Thyroid gland (tissue), 4 donors: Measurements from ENCODE around the gene AK8. TPM values are rescaled to one million over a fixed set of nuclear protein-coding genes. Genes with fewer than 3 reads are reported as not detected.

Experiments used
- DNase-seq, 2 donors: peaks; one replicate each; pipeline ENCODE4 v3.0.0-alpha.2; 2019
- H3K27ac ChIP-seq, 3 donors: fragments of 200-600 bp; sonication (generic); 1 replicate in 2 of 3; 2 replicates in 1 of 3; pipeline ENCODE4 v1.5.1; 2016 to 2019; ENCODE audit warnings: mild to moderate bottlenecking in 1 of 3, moderate library complexity in 1 of 3
- H3K27me3 ChIP-seq: fragments of 200-600 bp; sonication (generic); one replicate; pipeline ENCODE4 v1.5.1; 2019
- H3K36me3 ChIP-seq, 2 donors: fragments of 200-600 bp; sonication (generic); one replicate each; pipeline ENCODE4 v1.5.1; 2016 to 2019
- H3K4me1 ChIP-seq, 2 donors: fragments of 200-600 bp; sonication (generic); one replicate each; pipeline ENCODE4 v1.5.1; 2017 to 2019
- H3K4me3 ChIP-seq, 3 donors: fragments of 200-600 bp; sonication (generic); replicated peaks in 1 of 3; 1 replicate in 2 of 3; 2 replicates in 1 of 3; pipeline ENCODE4 v1.5.1; 2016; ENCODE audit warnings: mild to moderate bottlenecking in 1 of 3
- H3K9me3 ChIP-seq: fragments of 200-600 bp; sonication (generic); one replicate; pipeline ENCODE4 v1.5.1; 2017
- CTCF ChIP-seq, 6 experiments: fragments of 200-600 bp in 3 of 6; fragments of 450-650 bp in 3 of 6; sonication (generic) in 3 of 6; IDR thresholded peaks; one replicate each; pipeline ENCODE4 v1.5.1; 2016 to 2019; ENCODE audit warnings: antibody characterized with exemption in 6 of 6, mild to moderate bottlenecking in 2 of 6, inconsistent platforms in 1 of 6, moderate library complexity in 1 of 6
- POLR2A ChIP-seq, 2 donors: fragments of 450-650 bp; IDR thresholded peaks; one replicate each; pipeline ENCODE4 v1.6.1; 2017; ENCODE audit warnings: antibody characterized with exemption in 2 of 2, mild to moderate bottlenecking in 2 of 2, moderate library complexity in 1 of 2
- WGBS, 2 donors: methylation state at CpG; one replicate each; pipeline ENCODE4 v1.1.5; 2017; 5-methylcytosine and 5-hydroxymethylcytosine counted together
- intact Hi-C: fragments of 100-400 bp; cut with DNase I; formaldehyde crosslinking; loops from one replicate; pipeline ENCODE4 v1.15.1; 2023
- total RNA-seq, 4 donors: library from RNA; depleted of rRNA; stranded (reverse); fragments of >200 nt; gene quantifications; one replicate each; pipeline ENCODE4 v1.2.3, GENCODE V29; 2016

The AK8 gene
- total RNA-seq, 4 donors from 2014 or later = 5.4 to 9.9 (median 8.0) TPM

DNA sequence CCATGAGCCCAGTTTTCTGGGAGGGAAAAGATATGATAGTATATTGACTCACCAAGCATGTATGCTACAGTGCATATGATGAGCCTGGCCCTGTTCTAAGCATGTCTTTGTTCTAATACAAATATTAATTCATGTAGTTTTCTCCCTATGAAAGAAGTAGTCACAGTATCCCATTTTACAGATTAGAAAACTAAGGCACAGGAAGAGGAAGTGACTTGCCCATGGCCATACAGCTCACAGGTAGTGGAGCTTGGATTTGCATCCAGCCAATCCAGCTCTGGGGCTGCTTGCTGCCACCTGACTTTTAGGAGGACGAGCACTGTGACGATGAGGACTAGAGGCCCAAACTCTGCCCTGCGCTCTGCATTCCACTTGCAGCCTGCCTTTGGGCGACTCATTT, 76.4 kb downstream of the AK8 start:
- Histone ChIP-seq H3K4me1 (peaks cover 0 to 5% of the 10 kb centered on the region in 2 donors), H3K4me3 (no peak overlapping the region), H3K36me3 (no peaks in the 10 kb centered on the region), H3K27ac (no peak overlapping the region), H3K27me3 (no peaks in the 10 kb centered on the region), H3K9me3 (no peaks in the 10 kb centered on the region)
- no peak for DNase-seq
- intact Hi-C loops = loop anchor here (5.0 kb wide), 1 partner anchor 294 kb away; no protein-coding TSS in a partner anchor
- 96 to 100% methylated on average over 2 to 4 of the region's 4 CpGs for WGBS, 2 donors
- TF ChIP-seq POLR2A (IDR thresholded peaks at IDR 0.05) (no peak), CTCF (IDR thresholded peaks at IDR 0.05) (no peak)

DNA sequence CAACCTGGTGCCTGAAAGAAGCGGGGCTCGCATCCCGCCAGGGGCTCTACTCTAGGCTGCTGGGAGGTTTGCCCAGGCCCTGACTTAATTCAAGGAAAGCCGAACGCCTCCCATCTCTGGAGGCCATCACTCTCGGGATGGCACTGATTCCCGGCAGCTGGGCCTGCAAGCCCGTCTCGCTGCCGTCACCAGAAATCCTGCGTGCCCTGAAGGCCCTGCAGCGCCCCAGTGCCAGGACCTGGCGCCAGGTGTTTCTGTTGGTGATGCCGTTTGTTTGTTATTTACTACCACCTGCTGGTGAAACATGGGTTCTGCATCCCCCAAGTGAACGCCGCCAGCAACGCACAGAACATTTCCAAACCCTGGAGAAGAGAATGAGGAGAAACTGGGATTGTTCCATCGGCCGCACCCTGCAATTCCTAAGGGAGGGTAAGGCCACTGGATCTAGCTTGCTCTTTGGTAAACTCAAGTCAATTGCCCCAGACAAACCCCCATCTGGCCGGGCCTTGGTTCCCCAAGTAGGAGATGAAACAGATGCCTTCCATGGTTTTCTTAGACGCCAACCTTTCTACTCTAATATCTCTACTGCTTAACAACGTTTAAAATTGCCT, 77.9 kb downstream of the AK8 start:
- no peaks in the 10 kb centered on the region for H3K27me3 ChIP-seq
- TF ChIP-seq CTCF (IDR thresholded peaks at IDR 0.05) (peak; percentile 70 to 92 (median 87)), POLR2A (IDR thresholded peaks at IDR 0.05) (no peak)
- H3K36me3 ChIP-seq = no peaks in the 10 kb centered on the region
- 19 to 24% methylated on average over 22 of the region's 22 CpGs for WGBS, 2 donors
- H3K27ac ChIP-seq = no peak overlapping the region
- peaks cover 0 to 5% of the 10 kb centered on the region in 2 donors for H3K4me1 ChIP-seq
- DNase-seq = peak; percentile 79 to 81
- H3K9me3 ChIP-seq = no peaks in the 10 kb centered on the region
- intact Hi-C loops = loop anchor here (5.0 kb wide), 1 partner anchor 293 kb away; no protein-coding TSS in a partner anchor
- no peak overlapping the region for H3K4me3 ChIP-seq

DNA sequence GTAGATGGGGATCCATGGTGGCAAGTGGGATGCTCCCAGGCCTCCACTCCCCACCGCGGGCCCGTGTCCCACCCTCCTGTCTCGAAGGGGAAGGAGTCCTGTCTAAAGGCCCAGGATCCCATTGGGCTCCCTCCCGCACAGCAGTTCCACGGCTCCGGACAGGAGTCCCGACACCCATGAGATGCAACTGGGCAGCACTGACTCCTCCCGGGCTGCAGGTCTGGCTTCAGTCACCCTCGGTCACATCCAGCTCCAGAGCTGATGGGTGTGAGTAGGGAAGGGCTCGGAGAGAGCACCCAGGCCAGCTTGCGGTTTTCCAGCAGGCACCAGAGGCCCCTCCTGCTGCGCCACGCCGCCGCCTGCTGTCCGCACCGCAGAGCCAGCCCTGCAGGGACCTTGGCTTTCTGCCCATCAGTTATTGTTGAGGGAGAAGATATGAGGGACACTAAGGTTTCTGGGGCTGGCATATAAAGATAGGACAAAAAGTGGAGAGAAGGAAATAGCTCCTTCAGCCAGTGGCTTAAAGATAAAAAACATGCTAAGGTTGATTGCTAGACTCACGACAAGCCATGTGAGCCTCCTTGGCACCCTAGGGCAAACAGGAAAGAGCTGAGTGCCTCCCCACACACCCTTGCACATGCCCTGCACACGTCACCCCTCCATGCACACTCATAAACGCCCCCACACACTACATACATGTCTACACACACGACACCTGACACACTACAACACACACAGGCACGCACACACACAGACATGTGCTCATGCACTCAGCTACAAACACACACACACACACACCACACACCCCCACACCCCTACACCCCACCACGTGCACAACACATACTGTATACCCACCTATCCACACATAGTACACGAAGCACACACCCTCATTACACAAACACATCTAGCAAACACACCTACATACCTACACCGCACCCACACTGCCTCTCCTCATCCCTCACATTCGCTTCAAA, 79.0 kb downstream of the AK8 start:
- no peak for DNase-seq
- WGBS, 2 donors = 72 to 85% methylated on average over 21 to 26 of the region's 27 CpGs

GRCh38 chr9:132797861-132798659, 80.0 kb downstream of the AK8 start:
- TF ChIP-seq CTCF (IDR thresholded peaks at IDR 0.05) = no peak
- no peak for TF ChIP-seq POLR2A (IDR thresholded peaks at IDR 0.05)
- Histone ChIP-seq H3K4me1 (peaks cover 0 to 5% of the 10 kb centered on the region in 2 donors), H3K4me3 (no peak overlapping the region), H3K9me3 (no peaks in the 10 kb centered on the region), H3K27ac (no peak overlapping the region), H3K27me3 (no peaks in the 10 kb centered on the region), H3K36me3 (no peaks in the 10 kb centered on the region)
- WGBS, 2 donors = 84 to 91% methylated on average over 14 to 15 of the region's 15 CpGs
- intact Hi-C loops = loop anchor here (10.0 kb wide), 1 partner anchor 383 kb away; the partner anchor contains the start of gene CFAP77
- no peak for DNase-seq

More for the DNA sequence above, 79.0 kb downstream of the AK8 start:
- H3K27me3 ChIP-seq = no peaks in the 10 kb centered on the region
- H3K9me3 ChIP-seq = no peaks in the 10 kb centered on the region
- H3K4me3 ChIP-seq = no peak overlapping the region
- H3K4me1 ChIP-seq = peaks cover 0 to 5% of the 10 kb centered on the region in 2 donors
- intact Hi-C loops = loop anchor here (10.0 kb wide), 1 partner anchor 384 kb away; the partner anchor contains the start of gene CFAP77
- TF ChIP-seq CTCF (IDR thresholded peaks at IDR 0.05) (no peak), POLR2A (IDR thresholded peaks at IDR 0.05) (no peak)
- no peak overlapping the region for H3K27ac ChIP-seq
- H3K36me3 ChIP-seq = no peaks in the 10 kb centered on the region
